HFFc6 (cell line): ENCODE measurements around the gene FLAD1. TPM values are rescaled to one million over a fixed set of nuclear protein-coding genes. Genes with fewer than 3 reads are reported as not detected.

ENCODE experiments used
- DNase-seq: peaks from one replicate; pipeline ENCODE4 v3.0.0-alpha.2; 2018
- H3K27ac Mint-ChIP-seq: 2 replicates; pipeline ENCODE4 v1.8.0; 2020; ENCODE audit warnings: mild to moderate bottlenecking, mixed read lengths
- H3K27me3 Mint-ChIP-seq: 2 replicates; pipeline ENCODE4 v1.8.0; 2021; ENCODE audit warnings: mild to moderate bottlenecking, moderate library complexity, mixed read lengths; ENCODE audit not compliant: insufficient read depth
- H3K36me3 Mint-ChIP-seq: 2 replicates; pipeline ENCODE4 v1.8.0; 2021; ENCODE audit warnings: low read depth, mixed read lengths
- H3K4me1 Mint-ChIP-seq: 2 replicates; pipeline ENCODE4 v1.8.0; 2020; ENCODE audit warnings: low read depth, mixed read lengths
- H3K4me3 Mint-ChIP-seq: 2 replicates; pipeline ENCODE4 v1.8.0; 2020; ENCODE audit warnings: mild to moderate bottlenecking, moderate library complexity, mixed read lengths
- H3K9me3 Mint-ChIP-seq: 2 replicates; pipeline ENCODE4 v1.8.0; 2020; ENCODE audit warnings: mild to moderate bottlenecking, mixed read lengths
- total RNA-seq, 6 experiments: library from RNA; stranded (reverse); fragmentation: NEBNext Ultra II Directional; extraction: Animal tissue kit (Norgen Biotek cat#: 25700); gene quantifications; 2 replicates in 1 of 6; 3 replicates in 5 of 6; pipeline ENCODE4 v1.2.3, GENCODE V29; 2021
- TF ChIP-seq, protein P1 (sequence below): fragments of 200-600 bp; sonication (generic); IDR thresholded peaks from 2 replicates; pipeline ENCODE4 v1.5.0; 2021; ENCODE audit warnings: antibody characterized with exemption, mild to moderate bottlenecking

The FLAD1 gene
- total RNA-seq, 6 experiments from 2014 or later = 25.1 to 35.3 (median 29.6) TPM

DNA sequence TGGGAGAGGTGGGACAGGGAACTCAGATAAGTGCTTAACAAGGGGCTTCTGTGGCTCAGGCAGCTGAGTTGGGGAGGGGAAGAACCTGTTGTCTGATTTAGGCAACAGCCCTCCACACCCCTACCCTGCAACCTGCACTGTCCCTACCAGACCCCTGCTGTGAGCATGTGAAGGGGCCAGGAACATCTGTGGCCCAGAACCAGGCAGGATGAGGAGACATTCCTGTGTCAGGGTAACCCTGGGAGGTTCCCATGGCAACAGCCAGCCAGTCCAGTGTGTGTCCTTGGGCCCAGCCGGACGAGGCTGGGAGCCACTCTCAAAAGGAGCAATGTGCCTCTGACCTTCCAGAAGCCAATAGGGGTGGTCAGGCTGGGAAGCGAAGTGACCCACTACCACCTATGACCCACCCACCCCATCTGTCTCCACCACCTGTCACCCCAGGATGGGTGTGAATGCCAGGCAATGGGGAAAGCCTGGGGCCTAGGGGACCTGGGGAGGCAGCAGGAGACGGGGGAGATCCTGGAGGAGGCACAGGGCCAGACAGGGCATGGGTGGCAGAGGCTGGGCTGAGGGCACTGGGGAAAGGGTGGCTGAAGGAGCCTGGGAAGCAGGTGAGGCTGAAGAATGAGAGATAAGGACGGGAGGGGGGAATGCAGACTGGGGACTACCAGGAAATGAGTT lies 41.7 kb upstream of the FLAD1 start:
- Mint-ChIP-seq H3K27ac (no peak overlapping the region; the same call in 1 of the 2 replicates), H3K27me3 (no peaks in the 10 kb centered on the region; the same call in 1 of the 2 replicates), H3K4me3 (no peak overlapping the region), H3K9me3 (no peaks in the 10 kb centered on the region), H3K36me3 (no peaks in the 10 kb centered on the region), H3K4me1 (peaks cover 21% of the 10 kb centered on the region)
- TF ChIP-seq, protein P1, sequence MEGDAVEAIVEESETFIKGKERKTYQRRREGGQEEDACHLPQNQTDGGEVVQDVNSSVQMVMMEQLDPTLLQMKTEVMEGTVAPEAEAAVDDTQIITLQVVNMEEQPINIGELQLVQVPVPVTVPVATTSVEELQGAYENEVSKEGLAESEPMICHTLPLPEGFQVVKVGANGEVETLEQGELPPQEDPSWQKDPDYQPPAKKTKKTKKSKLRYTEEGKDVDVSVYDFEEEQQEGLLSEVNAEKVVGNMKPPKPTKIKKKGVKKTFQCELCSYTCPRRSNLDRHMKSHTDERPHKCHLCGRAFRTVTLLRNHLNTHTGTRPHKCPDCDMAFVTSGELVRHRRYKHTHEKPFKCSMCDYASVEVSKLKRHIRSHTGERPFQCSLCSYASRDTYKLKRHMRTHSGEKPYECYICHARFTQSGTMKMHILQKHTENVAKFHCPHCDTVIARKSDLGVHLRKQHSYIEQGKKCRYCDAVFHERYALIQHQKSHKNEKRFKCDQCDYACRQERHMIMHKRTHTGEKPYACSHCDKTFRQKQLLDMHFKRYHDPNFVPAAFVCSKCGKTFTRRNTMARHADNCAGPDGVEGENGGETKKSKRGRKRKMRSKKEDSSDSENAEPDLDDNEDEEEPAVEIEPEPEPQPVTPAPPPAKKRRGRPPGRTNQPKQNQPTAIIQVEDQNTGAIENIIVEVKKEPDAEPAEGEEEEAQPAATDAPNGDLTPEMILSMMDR = no peak
- peak; percentile 34 for DNase-seq

DNA sequence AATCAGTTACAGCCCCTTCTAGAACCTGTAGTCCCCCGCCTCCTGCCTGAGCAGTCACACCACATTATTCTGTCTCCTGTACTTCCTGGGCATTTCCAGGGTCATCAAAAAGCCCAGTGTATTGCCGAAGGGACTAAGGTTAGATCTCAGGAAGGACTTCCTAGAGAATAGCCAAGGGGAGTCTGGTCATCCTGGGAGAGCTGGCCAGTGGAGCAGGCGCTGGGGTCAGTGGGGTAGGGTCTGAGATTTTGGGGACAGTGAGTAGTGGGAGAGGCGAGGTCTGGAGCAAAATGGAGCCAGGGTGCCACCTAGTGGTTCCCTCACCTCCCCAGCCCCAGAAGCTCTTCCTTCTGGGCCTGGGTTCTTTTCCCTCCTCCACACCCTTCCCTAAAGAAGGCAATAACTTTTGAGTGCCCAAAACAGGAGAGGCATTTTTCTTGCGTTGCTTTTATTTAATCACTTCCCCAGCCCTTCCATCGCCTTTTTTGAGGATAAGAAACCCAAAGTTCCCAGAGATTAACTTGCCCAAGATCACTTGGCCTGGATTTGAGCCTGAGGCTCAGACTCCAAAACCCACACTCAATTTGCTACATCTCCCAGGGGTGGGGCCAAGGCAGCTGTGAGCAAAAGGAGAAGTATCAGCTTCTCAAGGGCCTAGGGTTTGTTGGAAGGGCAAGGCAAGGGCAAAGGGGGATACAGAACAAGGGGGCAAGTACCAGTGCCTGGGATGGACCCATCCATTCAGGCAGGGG lies 39.3 kb upstream of the FLAD1 start:
- Mint-ChIP-seq H3K27me3 (peaks cover 3% of the 10 kb centered on the region; the same call in 1 of the 2 replicates), H3K4me1 (peaks cover 5% of the 10 kb centered on the region), H3K9me3 (no peaks in the 10 kb centered on the region), H3K4me3 (no peak overlapping the region), H3K27ac (no peak overlapping the region), H3K36me3 (no peaks in the 10 kb centered on the region)
- TF ChIP-seq, protein P1 = peak; percentile 84
- DNase-seq = no peak

DNA sequence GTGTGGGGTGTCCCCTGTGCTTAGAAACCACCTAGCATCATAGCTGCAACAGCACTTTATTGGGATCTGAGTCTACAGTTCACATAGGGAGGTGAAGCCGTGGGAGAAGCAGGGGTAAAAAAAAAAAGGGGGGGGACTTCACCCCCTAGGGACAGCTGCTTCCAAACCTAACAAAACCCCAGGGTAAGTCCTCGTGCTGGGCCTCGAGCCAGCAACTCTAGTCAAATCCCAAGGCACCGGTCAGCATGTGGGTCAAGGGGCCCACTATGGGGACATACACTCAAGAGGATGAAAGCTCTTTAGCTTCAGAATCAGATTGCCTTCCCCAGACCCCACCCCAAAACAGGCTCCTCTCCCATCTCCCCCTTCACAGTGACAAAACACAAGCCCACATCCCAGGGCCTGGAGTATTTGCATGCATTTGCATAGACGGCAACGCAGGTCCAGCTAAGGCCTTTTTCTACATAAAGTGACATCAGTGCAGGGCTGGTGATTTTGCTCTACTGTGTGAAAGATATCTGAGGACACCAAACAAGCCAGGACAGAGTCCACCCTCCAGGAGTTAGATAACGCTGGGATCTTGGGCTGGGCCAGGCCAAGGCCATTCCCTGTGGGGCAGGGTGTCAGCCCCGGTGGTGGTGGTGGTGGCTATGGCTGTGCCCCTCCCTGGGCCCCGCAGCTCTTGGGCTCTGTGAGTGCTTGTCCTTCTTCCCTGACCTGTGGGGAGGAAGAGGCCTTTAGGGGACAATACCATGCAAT lies 38.6 kb upstream of the FLAD1 start:
- H3K9me3 Mint-ChIP-seq = no peaks in the 10 kb centered on the region
- no peaks in the 10 kb centered on the region for H3K4me1 Mint-ChIP-seq
- peaks cover 3% of the 10 kb centered on the region; the same call in 1 of the 2 replicates for H3K27me3 Mint-ChIP-seq
- no peaks in the 10 kb centered on the region for H3K36me3 Mint-ChIP-seq
- no peak for DNase-seq
- H3K27ac Mint-ChIP-seq = no peak overlapping the region
- no peak overlapping the region for H3K4me3 Mint-ChIP-seq
- TF ChIP-seq, protein P1 = no peak

DNA sequence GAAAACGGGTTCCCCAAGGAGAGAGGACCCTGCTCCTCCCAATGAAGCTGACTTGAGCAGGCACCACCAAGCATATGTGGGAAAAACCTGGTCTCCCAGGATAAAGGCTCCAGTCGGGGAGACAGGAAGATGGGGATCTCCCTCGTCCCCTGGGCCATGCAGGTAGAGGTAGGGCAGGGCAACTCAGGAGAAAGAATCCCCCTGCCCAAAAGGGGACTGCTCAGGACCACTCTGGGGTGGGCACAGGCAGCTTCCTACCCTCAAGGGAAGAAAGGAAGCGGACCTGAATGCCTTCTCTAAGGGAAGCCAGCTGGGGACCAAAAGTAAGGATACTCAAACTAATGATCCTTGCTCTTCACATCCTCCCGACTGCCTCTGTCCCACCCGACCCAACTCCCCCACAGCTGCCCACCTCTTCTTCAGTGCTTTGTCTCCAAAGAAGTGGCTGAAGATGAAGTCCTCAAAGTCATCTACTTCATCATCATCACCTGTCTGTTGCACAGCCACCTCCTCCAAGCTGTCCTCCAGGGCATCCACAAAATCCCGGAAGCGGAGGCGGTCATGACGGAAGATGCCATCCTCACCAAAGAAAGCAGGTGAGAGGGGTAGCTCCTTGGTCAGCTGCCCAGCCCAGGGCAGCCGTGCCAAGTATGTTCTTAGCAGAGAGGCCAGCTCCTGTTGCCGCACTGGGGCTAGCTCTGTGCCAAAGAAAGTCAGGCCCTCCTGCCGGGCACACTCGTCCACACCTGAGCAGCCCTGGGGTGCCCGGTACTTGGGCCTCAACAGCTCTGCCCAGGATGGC lies 37.8 kb upstream of the FLAD1 start:
- peaks cover 3% of the 10 kb centered on the region; the same call in 1 of the 2 replicates for H3K27me3 Mint-ChIP-seq
- H3K36me3 Mint-ChIP-seq = no peaks in the 10 kb centered on the region
- TF ChIP-seq, protein P1 = no peak
- H3K9me3 Mint-ChIP-seq = no peaks in the 10 kb centered on the region
- H3K27ac Mint-ChIP-seq = no peak overlapping the region
- H3K4me3 Mint-ChIP-seq = no peak overlapping the region
- no peaks in the 10 kb centered on the region for H3K4me1 Mint-ChIP-seq
- DNase-seq = no peak
